GM13976 (cell line): ENCODE measurements around the gene NRP2.

Experiments used
- DNase-seq: peaks from one replicate; pipeline ENCODE4 v3.0.0; 2012; ENCODE audit warnings: low spot score
- in situ Hi-C: fragments of 300-500 bp; cut with MboI; formaldehyde crosslinking; loops from one replicate; pipeline ENCODE4 v1.12.0; 2022; ENCODE audit warnings: low sequenced_read_pairs, mixed read lengths, inconsistent platforms; ENCODE audit not compliant: unreplicated experiment
- TF ChIP-seq, protein P1 (sequence below): IDR thresholded peaks from 2 replicates; pipeline ENCODE4 v1.5.1; 2012; ENCODE audit warnings: borderline replicate concordance, mild to moderate bottlenecking; ENCODE audit not compliant: insufficient read depth; ENCODE audit errors: extremely low read depth, missing control alignments, control extremely low read depth

Gene NRP2

DNA sequence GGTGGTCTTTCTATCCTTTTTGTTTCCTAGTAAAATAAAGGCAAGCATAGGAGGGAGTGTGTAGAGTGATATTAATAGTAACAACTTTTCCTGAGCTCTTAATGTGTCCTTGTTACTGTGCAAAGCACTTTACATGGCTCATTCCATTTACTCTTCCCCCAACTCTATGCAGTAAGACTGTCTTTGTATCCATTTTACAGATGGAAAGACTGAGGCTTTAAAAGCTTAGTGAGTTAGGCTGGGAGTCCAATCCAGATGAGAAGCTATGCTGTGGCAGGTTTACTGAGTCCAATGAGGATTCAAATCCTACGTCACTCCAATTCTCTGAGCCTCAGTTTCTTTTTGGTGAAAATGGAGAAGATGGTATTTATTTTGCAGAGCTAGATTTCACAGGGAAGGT is 77.4 kb downstream of the NRP2 start:
- in situ Hi-C loops: no loop called here
- TF ChIP-seq, protein P1, sequence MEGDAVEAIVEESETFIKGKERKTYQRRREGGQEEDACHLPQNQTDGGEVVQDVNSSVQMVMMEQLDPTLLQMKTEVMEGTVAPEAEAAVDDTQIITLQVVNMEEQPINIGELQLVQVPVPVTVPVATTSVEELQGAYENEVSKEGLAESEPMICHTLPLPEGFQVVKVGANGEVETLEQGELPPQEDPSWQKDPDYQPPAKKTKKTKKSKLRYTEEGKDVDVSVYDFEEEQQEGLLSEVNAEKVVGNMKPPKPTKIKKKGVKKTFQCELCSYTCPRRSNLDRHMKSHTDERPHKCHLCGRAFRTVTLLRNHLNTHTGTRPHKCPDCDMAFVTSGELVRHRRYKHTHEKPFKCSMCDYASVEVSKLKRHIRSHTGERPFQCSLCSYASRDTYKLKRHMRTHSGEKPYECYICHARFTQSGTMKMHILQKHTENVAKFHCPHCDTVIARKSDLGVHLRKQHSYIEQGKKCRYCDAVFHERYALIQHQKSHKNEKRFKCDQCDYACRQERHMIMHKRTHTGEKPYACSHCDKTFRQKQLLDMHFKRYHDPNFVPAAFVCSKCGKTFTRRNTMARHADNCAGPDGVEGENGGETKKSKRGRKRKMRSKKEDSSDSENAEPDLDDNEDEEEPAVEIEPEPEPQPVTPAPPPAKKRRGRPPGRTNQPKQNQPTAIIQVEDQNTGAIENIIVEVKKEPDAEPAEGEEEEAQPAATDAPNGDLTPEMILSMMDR: no peak
- DNase-seq: no peak

DNA sequence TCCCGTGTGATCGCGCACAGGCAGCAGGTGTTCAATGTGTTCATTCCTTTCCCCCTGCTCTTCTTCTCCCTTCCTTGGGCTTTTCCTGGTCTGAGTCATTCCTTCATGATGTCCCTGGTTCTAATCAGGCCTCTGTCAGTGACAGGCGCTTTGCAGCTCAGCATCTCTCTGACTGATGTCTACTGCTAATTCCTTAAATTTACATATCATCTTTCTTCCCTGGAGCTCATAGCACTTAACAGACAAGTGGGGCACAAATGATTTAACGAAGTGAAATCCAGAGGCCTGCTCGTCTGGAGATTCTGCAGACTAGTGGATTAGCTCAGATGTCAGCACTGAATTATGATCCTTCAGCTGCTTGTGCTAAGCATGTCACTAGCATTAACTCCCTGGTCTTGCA is 77.9 kb downstream of the NRP2 start:
- in situ Hi-C loops: no loop called here
- DNase-seq: no peak
- TF ChIP-seq, protein P1: no peak

DNA sequence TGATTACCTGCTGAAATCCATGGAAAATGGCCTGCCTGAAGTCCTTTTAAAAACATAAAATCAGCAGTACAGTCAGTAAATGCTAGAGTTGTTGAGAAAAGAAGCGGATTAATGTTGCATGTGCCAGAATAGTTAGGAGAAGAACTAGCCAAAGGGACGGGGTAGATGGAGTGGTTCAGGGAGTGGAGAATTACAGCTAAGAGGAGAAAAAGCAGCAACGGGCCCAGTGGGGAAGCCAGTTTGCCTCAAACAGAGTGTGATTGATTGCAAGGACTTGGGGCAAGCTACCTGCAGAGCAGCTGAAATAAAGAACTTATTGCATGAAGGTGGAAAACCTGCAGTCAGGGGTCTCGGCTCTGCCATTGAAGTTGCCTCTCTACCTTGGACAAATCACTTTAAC is 79.1 kb downstream of the NRP2 start:
- in situ Hi-C loops: no loop called here
- TF ChIP-seq, protein P1: no peak
- no peak for DNase-seq

DNA sequence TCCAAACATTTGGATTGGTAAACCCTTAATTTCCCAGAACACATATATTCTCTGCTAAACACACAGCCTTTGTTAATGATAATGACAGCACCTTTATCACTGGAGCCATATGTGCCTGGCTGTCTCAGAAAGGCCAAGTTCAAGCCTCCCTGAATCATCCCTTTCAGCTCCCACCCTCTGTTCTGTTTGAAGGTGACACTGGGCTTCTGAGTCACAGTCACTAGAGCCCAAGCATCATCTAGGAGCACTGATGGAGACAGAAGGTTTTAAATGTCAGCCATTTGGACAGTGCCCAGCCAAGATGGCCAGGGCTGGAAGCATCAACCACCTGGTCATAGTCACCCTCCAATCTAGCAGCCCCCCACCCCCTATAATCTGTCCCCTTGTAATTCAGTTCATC is 80.6 kb downstream of the NRP2 start:
- TF ChIP-seq, protein P1: no peak
- in situ Hi-C loops: no loop called here
- no peak for DNase-seq

DNA sequence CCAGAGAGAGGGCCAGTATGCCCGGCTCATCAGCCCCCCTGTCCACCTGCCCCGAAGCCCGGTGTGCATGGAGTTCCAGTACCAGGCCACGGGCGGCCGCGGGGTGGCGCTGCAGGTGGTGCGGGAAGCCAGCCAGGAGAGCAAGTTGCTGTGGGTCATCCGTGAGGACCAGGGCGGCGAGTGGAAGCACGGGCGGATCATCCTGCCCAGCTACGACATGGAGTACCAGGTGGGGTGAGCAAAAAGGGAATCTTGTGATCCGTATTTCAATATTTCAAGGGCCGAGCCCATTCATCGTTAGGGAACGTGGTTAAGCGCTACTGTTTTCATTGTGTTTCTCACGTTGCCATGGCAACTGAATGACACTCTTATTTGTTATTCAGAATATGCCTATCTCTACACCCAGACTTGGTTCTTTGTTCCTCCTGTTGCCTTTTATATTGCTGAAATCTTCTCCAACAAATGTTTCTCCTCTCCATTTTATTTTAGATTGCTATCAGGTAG is 81.5 kb downstream of the NRP2 start:
- TF ChIP-seq, protein P1: peak; percentile 12
- in situ Hi-C loops: no loop called here
- DNase-seq: no peak

DNA sequence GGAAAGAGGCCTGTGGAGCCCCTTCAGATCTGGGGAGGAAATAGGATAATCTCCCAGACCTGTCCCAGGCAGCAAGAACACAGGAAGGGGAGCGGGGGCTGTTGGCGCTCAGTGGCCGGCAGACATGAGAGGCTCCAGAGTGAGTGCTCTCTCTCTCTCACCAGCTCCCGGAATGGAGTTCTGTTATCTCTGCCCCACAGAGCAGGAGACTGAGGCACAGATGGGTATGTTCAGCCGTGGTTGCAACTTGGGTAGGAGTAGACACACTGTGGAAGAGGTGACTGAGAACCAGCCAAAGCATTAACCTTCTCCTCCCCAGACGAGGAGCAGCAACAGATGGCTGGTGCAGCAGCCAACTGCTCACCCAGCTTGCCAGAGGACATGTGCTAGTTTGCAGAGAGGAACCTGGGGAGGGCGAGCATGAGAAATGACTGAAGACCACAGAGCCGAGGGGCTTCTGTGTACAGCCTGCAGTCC is 82.0 kb downstream of the NRP2 start:
- in situ Hi-C loops: no loop called here
- TF ChIP-seq, protein P1: no peak

More for the DNA sequence above, 82.0 kb downstream of the NRP2 start:
- no peak for DNase-seq
